Left kidney (tissue), 2 donors: ENCODE results near the gene STARD5. TPM values are rescaled to one million over a fixed set of nuclear protein-coding genes. Genes with fewer than 3 reads are reported as not detected.

Source experiments
- DNase-seq: peaks from one replicate; pipeline ENCODE4 v3.0.0-alpha.2; 2013
- polyA plus RNA-seq: library from polyadenylated mRNA; unstranded; fragments of 120-200 nt; gene quantifications from one replicate; pipeline ENCODE4 v1.2.1, GENCODE V29; 2013; ENCODE audit not compliant: insufficient read length

STARD5 gene
- polyA plus RNA-seq, 1 donor = 4.9 TPM

GRCh38 chr15:81312790-81313543 is 11.0 kb downstream of the STARD5 start:
- DNase-seq = no peak

DNA sequence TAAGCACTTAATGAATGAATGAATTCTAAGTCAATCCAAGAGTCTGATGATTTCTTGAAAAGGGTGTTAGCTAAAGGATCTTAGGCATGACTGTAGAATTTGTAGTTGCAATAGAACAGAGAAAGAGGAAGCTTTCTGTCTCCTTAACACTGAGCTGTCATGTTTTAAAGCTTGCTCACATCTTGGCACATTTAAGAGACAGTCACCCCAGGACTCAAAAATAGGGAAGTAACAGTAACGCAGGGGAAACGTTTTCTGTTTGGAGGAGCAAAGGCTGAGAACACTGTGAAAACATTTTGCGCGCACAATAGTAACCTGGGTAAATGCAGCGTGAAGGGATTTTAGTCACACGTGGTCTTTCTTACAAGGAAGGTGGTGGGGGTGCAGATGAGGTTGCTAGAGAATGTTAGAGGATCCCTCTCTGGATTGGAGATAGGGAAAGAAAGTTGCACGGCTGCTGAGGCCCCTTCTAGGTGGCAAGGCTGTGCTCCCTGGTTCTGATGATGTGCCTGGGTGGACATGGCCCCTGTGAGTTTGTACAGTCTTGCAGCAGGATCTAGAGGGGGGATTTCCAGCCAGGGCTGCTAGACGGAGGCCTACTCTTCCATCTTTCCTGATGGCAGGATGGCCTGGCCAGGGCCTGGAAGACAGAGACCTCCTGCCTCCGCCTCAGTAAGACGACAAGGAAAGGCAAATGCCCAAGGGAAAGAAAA is 12.0 kb downstream of the STARD5 start:
- DNase-seq = no peak

DNA sequence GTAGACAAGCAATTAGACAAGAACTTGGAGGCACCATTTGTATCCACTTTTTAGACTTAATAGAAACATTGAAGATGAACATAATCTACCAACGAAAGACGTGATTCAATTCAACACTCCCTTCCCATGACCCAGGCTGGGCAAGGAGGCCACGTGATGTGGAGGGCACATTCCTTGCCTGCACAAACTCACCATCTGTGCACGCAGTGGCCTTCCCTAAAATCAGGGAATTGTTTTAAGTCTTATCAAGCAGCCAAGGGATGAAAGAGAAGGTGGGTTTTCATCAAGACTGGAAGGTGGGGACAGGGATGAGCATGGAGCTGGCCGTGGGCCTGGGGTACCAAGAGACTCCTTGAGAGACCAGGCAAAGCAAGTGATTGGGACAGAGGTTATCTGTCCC is 13.5 kb downstream of the STARD5 start:
- no peak for DNase-seq

DNA sequence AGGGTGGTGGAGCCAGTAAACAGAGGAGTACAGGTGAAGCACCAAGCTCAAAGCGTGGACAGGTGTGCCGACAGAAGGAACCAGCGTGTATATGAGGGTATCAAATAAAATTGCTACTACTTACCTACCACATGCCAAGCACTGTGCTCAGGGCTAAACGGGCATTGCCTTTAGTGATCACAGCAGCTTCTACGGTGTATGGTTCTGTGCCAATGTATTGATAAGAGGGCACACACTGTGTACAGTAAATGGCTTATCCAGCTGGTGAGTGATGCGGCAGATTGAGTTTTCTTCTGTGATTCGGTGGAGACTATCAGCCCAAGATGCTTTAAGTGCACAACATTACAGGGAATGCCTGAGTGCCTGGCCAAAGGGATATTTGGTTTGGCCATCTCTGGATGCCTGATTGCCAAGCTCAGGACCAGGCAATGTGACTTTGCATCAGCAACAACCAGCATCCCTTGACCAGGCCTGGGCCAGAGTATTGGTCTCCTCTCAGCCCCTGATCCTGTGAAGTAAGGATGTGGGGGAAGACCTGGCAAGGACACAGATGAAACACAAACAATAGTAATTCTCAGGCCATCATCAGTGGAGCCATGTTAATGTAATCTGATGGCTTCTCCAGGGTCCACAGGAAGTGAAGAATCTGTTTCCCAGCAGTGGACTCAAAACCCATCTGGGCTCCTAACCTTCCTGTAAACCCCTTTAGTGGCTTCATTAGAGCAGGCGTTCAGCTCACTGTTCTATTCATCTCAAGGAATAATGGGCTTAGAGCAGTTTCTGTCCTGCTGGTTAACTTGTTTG is 14.1 kb downstream of the STARD5 start:
- DNase-seq = no peak

GRCh38 chr15:81308260-81308659 is 15.7 kb downstream of the STARD5 start:
- no peak for DNase-seq

GRCh38 chr15:81304226-81304625 is 19.7 kb downstream of the STARD5 start:
- no peak for DNase-seq

DNA sequence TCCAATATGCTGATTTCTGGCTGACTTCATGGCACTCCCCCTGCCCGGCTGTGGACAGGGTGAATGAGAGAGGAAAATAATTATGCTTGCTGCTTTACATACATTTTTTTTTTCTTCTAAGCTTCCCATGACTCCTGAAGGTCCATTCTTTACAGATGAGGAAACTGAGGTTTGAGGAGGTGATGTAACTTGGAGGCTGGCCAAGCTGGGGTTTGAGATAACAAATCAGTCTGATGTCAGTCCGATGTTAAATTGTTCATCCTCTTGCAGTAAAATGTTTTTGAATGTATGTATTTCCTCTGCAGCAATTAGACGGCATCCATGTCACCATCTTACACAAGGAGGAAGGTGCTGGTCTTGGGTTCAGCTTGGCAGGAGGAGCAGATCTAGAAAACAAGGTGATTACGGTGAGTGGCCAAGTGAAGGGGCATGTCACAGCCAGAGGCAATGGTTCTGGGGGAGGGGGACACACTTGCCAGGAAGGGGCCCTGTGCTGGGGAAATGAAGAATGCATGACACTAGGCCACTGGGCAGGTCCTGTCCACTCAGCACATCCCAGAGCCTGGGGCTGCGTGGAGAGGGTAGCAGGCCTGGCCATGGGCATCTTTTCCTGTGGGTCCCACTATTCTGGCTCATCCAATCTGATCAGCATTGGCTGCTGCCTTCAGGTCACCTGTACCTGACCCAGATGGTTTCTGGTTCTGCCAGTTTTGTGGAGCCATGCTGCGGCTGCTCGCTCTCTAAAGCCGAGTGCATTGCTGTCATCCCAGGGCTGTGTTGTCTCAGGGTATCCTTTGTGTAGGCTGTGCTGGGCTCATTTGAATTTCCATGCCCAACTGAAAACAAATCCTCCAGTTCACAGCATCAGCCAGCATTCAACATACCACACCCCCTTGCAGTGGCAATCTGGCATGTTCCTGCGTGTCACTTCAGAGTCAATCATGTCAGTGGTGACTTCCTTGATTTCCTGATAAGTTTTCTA is 20.4 kb downstream of the STARD5 start:
- no peak for DNase-seq

DNA sequence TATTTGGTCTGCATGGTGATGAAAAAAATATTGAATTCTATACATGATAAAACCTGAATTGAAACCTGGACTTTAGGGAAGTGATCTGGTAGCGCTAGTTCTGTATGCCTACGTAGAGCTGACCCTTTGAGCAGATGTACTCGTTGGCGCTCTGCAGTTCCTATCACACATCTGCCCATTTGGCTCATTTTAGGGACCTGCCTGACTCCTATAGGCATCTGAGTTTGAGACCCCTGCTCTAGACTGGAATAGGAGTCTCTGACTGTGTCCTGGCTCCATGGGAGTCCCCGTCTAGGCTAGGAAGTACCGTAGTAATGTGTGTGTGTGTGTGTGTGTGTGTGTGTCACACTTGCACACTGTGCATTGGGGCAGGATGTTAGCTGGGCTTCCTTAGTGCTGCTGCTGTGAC is 21.2 kb downstream of the STARD5 start:
- DNase-seq = no peak

DNA sequence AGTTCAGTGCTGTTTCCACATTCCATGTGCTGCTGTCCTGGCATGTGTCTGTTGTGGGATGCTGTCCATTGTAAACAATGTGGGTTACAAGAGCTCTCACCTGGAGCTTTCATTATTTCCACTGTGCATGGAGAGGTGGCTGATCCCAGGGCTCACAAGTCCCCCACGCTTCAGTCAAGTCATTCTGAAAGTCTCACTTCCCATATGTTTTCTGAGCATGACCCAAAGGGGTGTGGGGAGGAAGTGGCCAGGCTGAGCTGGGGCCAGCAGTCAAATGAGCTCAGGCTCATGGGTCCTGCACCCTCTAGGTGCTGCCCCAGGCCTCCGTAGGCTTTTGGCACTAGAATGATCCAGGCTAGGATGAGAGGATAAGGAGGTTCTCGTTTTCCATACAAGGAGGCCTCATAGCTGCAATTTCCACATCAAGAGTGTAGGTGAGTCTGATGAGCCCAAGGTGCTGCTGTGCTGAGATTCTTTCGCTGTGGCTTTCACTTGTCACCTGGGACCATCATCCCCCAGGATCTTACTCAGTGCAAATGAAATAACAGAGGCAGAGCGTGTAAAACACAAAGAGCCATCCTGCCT is 22.0 kb downstream of the STARD5 start:
- DNase-seq = no peak

- no peak for DNase-seq
Measured at GRCh38 chr15:81301385-81301784, 22.6 kb downstream of the STARD5 start.

GRCh38 chr15:81299630-81300273 is 24.2 kb downstream of the STARD5 start:
- DNase-seq = no peak

GRCh38 chr15:81299156-81299555 is 24.8 kb downstream of the STARD5 start:
- DNase-seq = no peak

- no peak for DNase-seq
Measured at GRCh38 chr15:81298611-81299010, 25.3 kb downstream of the STARD5 start.

- no peak for DNase-seq
Measured at GRCh38 chr15:81297603-81298575, 26.1 kb downstream of the STARD5 start.

DNA sequence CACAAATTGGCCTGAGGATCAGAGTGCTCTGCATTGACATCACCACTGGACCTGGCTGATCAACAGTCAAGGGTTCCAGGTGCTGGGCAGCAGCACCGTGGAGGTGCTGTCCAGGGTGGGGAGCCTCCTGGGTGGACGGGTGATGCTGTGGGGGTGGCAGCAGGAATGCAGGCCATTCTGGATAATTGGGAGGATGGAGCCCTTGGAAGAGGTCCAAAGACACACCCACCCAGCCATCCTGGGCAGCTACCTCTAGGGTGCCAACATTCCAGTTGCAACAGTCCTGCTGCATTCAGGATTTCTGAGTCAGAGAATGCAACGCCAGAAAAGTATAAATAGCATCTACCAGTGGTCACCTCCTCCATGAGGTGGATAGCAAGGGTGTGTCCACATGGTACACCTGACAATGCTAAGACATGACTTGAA is 26.8 kb downstream of the STARD5 start:
- DNase-seq = no peak

DNA sequence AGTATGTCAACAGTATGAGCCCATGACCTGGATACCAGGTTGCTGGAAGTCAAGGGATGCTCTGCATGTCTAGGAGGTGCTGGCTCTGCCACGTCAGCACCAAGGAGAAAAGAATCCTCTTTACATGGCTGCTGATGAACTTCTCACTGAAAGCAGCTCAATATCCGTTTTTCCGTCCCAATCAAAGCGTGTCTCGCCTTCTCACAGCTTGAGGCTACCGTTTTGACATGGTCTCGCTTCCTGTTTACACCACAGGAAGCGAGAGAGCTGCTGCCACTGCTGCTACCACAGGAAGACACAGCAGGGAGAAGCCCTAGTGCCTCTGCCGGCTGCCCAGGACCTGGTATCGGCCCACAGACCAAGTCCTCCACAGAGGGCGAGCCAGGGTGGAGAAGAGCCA is 27.3 kb downstream of the STARD5 start:
- no peak for DNase-seq

DNA sequence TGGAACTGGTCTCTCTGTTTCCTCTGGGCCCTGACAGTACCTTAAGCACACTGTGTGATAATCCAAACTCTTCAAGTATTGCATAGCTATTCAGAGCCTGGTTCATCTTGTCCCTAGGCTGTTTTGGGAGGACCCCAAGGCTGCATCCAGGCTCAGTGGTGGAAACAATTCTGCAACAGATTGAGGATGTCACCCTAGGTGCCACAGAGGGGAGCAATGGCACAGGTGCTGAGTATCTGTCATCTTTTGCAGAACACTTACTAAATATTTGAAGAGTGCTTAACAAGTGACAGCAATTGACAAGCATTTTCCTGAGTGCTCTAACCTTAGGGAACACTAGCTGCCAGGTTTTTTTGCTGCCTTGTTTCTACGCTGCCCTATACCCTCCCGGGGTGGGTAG is 27.8 kb downstream of the STARD5 start:
- no peak for DNase-seq

- DNase-seq = no peak
Measured at GRCh38 chr15:81295486-81296121, 28.3 kb downstream of the STARD5 start.

- no peak for DNase-seq
Measured at GRCh38 chr15:81294516-81294880, 29.4 kb downstream of the STARD5 start.
